Ascending aorta (tissue), 2 donors: Measurements from ENCODE around the gene ANGEL1. TPM values are rescaled to one million over a fixed set of nuclear protein-coding genes. Genes with fewer than 3 reads are reported as not detected.

ENCODE experiments used
- DNase-seq, 2 donors: peaks; one replicate each; pipeline ENCODE4 v3.0.0-alpha.2; 2019; ENCODE audit warnings: low spot score in 2 of 2
- H3K27ac ChIP-seq, 2 donors: fragments of 200-600 bp; sonication (generic); one replicate each; pipeline ENCODE4 v1.5.1; 2016 to 2017; ENCODE audit warnings: mild to moderate bottlenecking in 1 of 2
- H3K27me3 ChIP-seq: fragments of 200-600 bp; sonication (generic); one replicate; pipeline ENCODE4 v1.5.1; 2017
- H3K36me3 ChIP-seq, 2 donors: fragments of 200-600 bp; sonication (generic); one replicate each; pipeline ENCODE4 v1.5.1; 2016
- H3K4me1 ChIP-seq, 2 donors: fragments of 200-600 bp; sonication (generic); one replicate each; pipeline ENCODE4 v1.5.1; 2016 to 2017; ENCODE audit warnings: mild to moderate bottlenecking in 1 of 2
- H3K4me3 ChIP-seq, 2 donors: fragments of 200-600 bp; sonication (generic); one replicate each; pipeline ENCODE4 v1.5.1; 2016 to 2017; ENCODE audit warnings: mild to moderate bottlenecking in 1 of 2
- H3K9me3 ChIP-seq, 2 donors: fragments of 200-600 bp; sonication (generic); one replicate each; pipeline ENCODE4 v1.5.1; 2016
- intact Hi-C: fragments of 100-400 bp; cut with DNase I; formaldehyde crosslinking; loops from one replicate; pipeline ENCODE4 v1.15.1; 2023
- total RNA-seq: library from RNA; depleted of rRNA; stranded (reverse); fragments of >200 nt; gene quantifications from one replicate; pipeline ENCODE4 v1.1.0, GENCODE V29; 2016
- TF ChIP-seq, protein P1 (sequence below), 3 experiments: fragments of 200-600 bp in 2 of 3; fragments of 450-650 bp in 1 of 3; sonication (generic) in 2 of 3; IDR thresholded peaks; one replicate each; pipeline ENCODE4 v1.5.1; 2016 to 2019; ENCODE audit warnings: antibody characterized with exemption in 3 of 3, mild to moderate bottlenecking in 1 of 3, moderate library complexity in 1 of 3

Gene ANGEL1
- total RNA-seq, 1 donor from 2014 or later = 15.5 TPM

DNA sequence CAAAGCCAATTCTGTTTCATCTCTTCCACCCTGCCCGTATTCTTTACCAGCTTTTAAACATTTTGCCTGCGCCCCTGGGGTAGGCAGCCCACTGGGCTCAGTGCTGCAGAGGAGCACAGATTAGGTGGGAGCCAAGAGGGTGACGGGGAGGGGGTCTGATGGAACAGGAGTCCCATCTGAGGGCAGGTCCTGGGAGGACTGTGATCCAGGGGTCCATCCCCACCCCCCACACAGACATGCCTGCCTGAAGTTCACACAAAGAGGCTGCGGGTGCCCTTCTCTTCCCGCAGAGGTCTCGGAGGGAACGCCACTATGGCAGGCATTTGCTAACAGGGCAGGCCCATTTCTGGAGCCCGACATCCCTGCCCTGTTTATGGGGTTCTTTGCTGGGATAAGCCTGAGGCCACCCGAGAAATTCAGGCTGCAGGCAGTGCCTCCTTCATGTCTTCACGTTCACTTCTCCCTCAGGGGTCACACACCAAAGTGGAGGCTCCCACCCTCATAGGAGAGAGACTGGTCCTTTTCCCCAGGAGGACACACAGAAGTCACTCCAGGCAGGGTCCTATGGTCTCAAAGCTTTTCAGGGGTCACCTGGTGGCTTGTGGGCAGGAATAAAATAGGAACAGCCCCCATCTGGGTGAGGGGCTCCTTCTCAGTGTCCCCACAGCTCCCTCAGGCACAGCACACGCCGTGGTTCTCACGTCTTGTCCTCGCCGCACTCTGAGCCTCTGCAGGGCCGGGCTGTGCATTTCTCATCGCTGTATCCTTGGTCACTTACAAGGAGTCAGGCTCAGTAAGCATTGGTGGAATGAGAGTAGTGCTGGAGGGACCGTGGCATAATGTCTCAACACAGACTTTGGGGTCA is 38.5 kb downstream of the ANGEL1 start:
- no peak overlapping the region for H3K4me3 ChIP-seq
- peaks cover 13 to 19% of the 10 kb centered on the region in 2 donors for H3K36me3 ChIP-seq
- DNase-seq = no peak
- no peaks in the 10 kb centered on the region for H3K9me3 ChIP-seq
- intact Hi-C loops = loop anchor here (5.0 kb wide), 1 partner anchor 323 kb away; the partner anchor contains the start of gene CIPC
- peaks cover 22 to 37% of the 10 kb centered on the region in 2 donors for H3K4me1 ChIP-seq
- peak overlapping the region; percentile 95 to 97 for H3K27ac ChIP-seq
- TF ChIP-seq, protein P1, sequence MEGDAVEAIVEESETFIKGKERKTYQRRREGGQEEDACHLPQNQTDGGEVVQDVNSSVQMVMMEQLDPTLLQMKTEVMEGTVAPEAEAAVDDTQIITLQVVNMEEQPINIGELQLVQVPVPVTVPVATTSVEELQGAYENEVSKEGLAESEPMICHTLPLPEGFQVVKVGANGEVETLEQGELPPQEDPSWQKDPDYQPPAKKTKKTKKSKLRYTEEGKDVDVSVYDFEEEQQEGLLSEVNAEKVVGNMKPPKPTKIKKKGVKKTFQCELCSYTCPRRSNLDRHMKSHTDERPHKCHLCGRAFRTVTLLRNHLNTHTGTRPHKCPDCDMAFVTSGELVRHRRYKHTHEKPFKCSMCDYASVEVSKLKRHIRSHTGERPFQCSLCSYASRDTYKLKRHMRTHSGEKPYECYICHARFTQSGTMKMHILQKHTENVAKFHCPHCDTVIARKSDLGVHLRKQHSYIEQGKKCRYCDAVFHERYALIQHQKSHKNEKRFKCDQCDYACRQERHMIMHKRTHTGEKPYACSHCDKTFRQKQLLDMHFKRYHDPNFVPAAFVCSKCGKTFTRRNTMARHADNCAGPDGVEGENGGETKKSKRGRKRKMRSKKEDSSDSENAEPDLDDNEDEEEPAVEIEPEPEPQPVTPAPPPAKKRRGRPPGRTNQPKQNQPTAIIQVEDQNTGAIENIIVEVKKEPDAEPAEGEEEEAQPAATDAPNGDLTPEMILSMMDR (IDR thresholded peaks at IDR 0.05) = no peak
- H3K27me3 ChIP-seq = no peaks in the 10 kb centered on the region

DNA sequence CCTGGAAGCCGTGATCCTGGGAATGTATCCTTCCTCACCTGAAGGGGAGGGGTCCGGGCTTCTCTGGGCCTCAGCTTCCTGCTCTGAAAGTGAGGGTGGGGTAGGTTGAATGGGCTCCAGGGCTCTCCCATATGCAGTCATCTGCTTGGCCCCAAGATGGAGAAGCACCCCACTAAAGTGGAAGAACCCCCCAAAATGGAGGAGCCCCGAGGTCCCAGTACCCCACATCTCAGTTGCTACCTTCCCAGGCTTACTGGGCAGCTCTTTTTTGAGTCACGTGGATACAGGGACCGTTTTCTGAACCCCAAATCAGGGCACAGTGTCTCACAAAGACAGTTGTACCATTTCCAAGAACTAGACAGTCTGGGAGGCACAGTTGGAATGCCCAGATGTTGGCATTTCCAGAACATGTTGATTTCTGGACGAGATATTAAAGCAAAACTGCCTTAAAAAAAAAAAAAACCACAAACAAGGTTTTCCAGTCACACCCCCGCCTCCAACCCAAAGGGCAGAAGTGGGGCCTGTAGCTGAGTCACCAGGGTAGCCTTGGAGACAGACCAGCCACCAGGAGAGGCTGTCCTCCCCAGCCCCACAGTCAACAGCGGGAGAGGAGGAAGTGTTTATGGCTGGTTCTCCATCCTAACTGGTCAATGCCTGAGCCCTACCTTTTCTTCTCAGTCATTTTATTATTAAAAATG is 39.3 kb downstream of the ANGEL1 start:
- Histone ChIP-seq H3K27ac (peak overlapping the region; percentile 95 to 97), H3K36me3 (peaks cover 8 to 15% of the 10 kb centered on the region in 2 donors), H3K9me3 (no peaks in the 10 kb centered on the region), H3K27me3 (no peaks in the 10 kb centered on the region), H3K4me1 (peaks cover 22 to 45% of the 10 kb centered on the region in 2 donors), H3K4me3 (peak overlapping the region in 1 of 2 donors; percentile 21)
- TF ChIP-seq, protein P1 (IDR thresholded peaks at IDR 0.05) = peak in 1 of 3 experiments; percentile 7
- intact Hi-C loops = loop anchor here (5.0 kb wide), 1 partner anchor 324 kb away; the partner anchor contains the start of gene CIPC
- DNase-seq = peak; percentile 60 to 92

DNA sequence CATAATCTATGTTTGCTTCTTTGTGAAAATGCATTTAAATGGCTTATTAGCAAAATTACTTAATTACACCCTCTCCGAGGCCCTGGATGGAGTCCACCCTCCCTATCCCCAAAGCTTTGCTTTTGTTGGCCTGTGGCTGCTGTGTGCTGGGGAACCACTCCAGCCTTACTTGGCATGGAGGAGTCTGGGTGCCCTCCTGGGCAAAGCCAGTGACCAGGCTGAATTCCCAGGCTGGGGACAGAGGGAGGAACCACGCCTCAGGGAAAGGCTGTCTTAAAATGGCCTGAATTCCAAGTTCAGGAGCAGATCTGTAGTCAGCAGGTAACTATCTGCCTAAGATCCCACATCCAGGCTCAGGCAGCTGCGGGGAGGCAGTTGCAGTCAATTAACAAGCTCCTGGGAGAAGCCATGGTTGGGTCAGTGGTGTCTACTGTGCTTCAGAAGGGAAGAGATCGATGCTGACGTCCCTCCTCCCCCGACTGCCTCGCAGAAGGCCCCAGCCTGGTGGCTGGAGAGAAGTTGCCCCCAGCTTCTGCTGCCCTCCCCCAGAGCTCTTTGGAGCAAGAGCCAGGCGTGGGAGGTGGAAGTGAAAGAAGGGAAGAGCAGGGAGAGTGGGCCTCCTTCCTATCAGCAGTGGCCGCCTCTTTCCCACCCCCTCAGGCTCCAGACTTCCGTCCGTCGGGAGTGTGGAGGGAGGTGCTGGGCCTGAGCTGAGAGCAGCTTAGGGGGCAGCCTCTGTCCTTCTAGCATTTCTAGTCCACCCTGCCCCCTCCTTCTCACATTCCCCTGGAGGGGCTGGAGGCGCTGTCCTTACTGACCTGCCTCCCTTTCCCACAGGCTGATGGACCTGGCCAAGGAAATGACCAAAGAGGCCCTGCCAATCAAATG is 40.1 kb downstream of the ANGEL1 start:
- H3K9me3 ChIP-seq = no peaks in the 10 kb centered on the region
- peak overlapping the region in 1 of 2 donors; percentile 21 for H3K4me3 ChIP-seq
- intact Hi-C loops = loop anchor here (5.0 kb wide), 1 partner anchor 325 kb away; the partner anchor contains the start of gene CIPC

DNA sequence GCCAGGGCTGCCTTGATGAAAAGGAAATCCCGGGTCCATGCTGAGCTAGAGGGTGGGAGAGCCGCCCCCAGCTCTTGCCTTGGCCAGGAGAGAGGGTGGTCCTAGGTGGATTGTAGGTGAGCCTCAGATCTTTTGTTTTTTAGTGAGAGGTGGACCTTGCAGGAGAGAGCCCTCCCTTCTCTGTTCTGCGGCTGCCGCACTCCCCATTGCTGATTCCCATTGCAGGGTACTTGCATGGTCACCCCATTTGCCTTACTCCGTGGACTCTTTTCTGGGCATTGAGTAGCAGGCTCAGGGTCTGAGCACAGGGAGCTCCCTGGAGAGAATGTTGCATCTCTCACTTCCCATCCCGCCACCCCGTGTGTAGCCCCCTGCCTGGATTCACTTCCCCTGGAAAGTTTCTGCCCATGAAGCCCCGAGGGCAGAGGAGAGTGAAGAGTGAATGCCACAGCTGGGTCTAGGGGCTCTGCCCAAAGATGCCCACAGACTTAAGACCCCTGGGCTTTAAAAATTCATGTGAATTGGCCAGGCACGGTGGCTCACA is 41.2 kb downstream of the ANGEL1 start:
- TF ChIP-seq, protein P1 (IDR thresholded peaks at IDR 0.05) = no peak
- DNase-seq = no peak
- no peak overlapping the region for H3K4me3 ChIP-seq
- intact Hi-C loops = loop anchor here (5.0 kb wide), 1 partner anchor 326 kb away; the partner anchor contains the start of gene CIPC
- H3K9me3 ChIP-seq = no peaks in the 10 kb centered on the region
- peaks cover 24 to 51% of the 10 kb centered on the region in 2 donors for H3K4me1 ChIP-seq
- peak overlapping the region; percentile 95 to 97 for H3K27ac ChIP-seq
- no peaks in the 10 kb centered on the region for H3K27me3 ChIP-seq
- peaks cover 5 to 8% of the 10 kb centered on the region in 2 donors for H3K36me3 ChIP-seq

More for the DNA sequence above, 40.1 kb downstream of the ANGEL1 start:
- Histone ChIP-seq H3K27me3 (no peaks in the 10 kb centered on the region), H3K36me3 (peaks cover 8 to 9% of the 10 kb centered on the region in 2 donors), H3K27ac (peak overlapping the region; percentile 95 to 97), H3K4me1 (peaks cover 24 to 51% of the 10 kb centered on the region in 2 donors)
- TF ChIP-seq, protein P1 (IDR thresholded peaks at IDR 0.05) = no peak
- DNase-seq = peak in 1 of 2 donors; percentile 82
